GM18909 (cell line): Measurements from ENCODE around the gene C9orf78.

Experiments used
- ATAC-seq: cut with Tn5 transposase; IDR thresholded peaks from one replicate; pipeline ENCODE4 v1.9.1; 2021; ENCODE audit warnings: mild to moderate bottlenecking; ENCODE audit not compliant: unreplicated experiment, poor library complexity

Gene C9orf78

GRCh38 chr9:129835128-129835859, at the start of gene C9orf78, which contains the start of gene USP20:
C9orf78 (minus strand) TSS chr9:129835275; CDS start chr9:129835221, 54 bp downstream.
USP20 (plus strand) TSS chr9:129835458; CDS start chr9:129852556, 17,098 bp downstream.
- peak; percentile 94 for ATAC-seq

GRCh38 chr9:129884220-129885017, 49.3 kb upstream of the C9orf78 start:
- peak; percentile 46 for ATAC-seq

- ATAC-seq = no peak
Measured at GRCh38 chr9:129881547-129882324, 46.7 kb upstream of the C9orf78 start.

- ATAC-seq = no peak
Measured at GRCh38 chr9:129880654-129881546, 45.8 kb upstream of the C9orf78 start.

GRCh38 chr9:129879991-129880653, 45.0 kb upstream of the C9orf78 start:
- no peak for ATAC-seq

GRCh38 chr9:129879103-129879699, 44.1 kb upstream of the C9orf78 start:
- ATAC-seq = no peak

GRCh38 chr9:129878291-129878690, 43.2 kb upstream of the C9orf78 start:
- ATAC-seq = no peak

- no peak for ATAC-seq
Measured at GRCh38 chr9:129876815-129877214, 41.7 kb upstream of the C9orf78 start.

GRCh38 chr9:129875687-129876395, 40.8 kb upstream of the C9orf78 start:
- no peak for ATAC-seq

GRCh38 chr9:129875181-129875611, 40.1 kb upstream of the C9orf78 start:
- ATAC-seq = no peak

GRCh38 chr9:129874261-129875101, 39.4 kb upstream of the C9orf78 start:
- ATAC-seq = no peak

- no peak for ATAC-seq
Measured at GRCh38 chr9:129873563-129874190, 38.6 kb upstream of the C9orf78 start.

GRCh38 chr9:129871046-129871445, 36.0 kb upstream of the C9orf78 start:
- ATAC-seq = no peak

GRCh38 chr9:129869585-129870501, 34.8 kb upstream of the C9orf78 start:
- no peak for ATAC-seq

- no peak for ATAC-seq
Measured at GRCh38 chr9:129868872-129869486, 33.9 kb upstream of the C9orf78 start.
